Neuronal stem cell (in vitro differentiated cells): ENCODE measurements around the gene GNAQ.

Experiments
- DNase-seq: peaks from one replicate; pipeline ENCODE4 v3.0.0-alpha.2; 2013; ENCODE audit warnings: low spot score
- H2AFZ ChIP-seq: one replicate; pipeline ENCODE4 v1.6.1; 2013; ENCODE audit warnings: mild to moderate bottlenecking, low read length, inconsistent platforms
- H2AK5ac ChIP-seq: 2 replicates; pipeline ENCODE4 v1.6.1; 2013; ENCODE audit warnings: low read depth, mild to moderate bottlenecking, inconsistent platforms, low read length, moderate library complexity, mixed read lengths
- H2BK120ac ChIP-seq: 2 replicates; pipeline ENCODE4 v1.6.1; 2013; ENCODE audit warnings: low read depth, mild to moderate bottlenecking, inconsistent platforms, low read length, moderate library complexity, mixed read lengths
- H2BK12ac ChIP-seq: one replicate; pipeline ENCODE4 v1.6.1; 2013; ENCODE audit warnings: low read length, inconsistent platforms
- H2BK15ac ChIP-seq: 2 replicates; pipeline ENCODE4 v1.6.1; 2013; ENCODE audit warnings: mild to moderate bottlenecking, low read length, inconsistent platforms, mixed read lengths
- H2BK5ac ChIP-seq: one replicate; pipeline ENCODE4 v1.6.1; 2013; ENCODE audit warnings: inconsistent platforms, mild to moderate bottlenecking, low read length, moderate library complexity
- H3K14ac ChIP-seq: one replicate; pipeline ENCODE4 v1.6.1; 2013; ENCODE audit warnings: low read length, inconsistent platforms
- H3K18ac ChIP-seq: 2 replicates; pipeline ENCODE4 v1.6.1; 2013; ENCODE audit warnings: low read length, inconsistent platforms
- H3K23ac ChIP-seq: 2 replicates; pipeline ENCODE4 v1.6.1; 2013; ENCODE audit warnings: low read depth, mild to moderate bottlenecking, mixed read lengths, low read length, inconsistent platforms; ENCODE audit not compliant: poor library complexity
- H3K27ac ChIP-seq: replicated peaks from 3 replicates; pipeline ENCODE4 v1.5.1; 2013; ENCODE audit warnings: low read length, inconsistent platforms
- H3K27me3 ChIP-seq, 3 experiments: 2 replicates each; pipeline ENCODE4 v1.6.1; 2013; ENCODE audit warnings: low read length in 3 of 3, mild to moderate bottlenecking in 2 of 3, inconsistent platforms in 1 of 3, low read depth in 1 of 3, mixed read lengths in 1 of 3, moderate library complexity in 1 of 3; ENCODE audit not compliant: control insufficient read depth in 3 of 3, insufficient read depth in 3 of 3
- H3K36me3 ChIP-seq, 2 donors: replicated peaks in 1 of 2; 2 replicates each; pipeline ENCODE4 v1.6.1; 2013; ENCODE audit warnings: low read length in 2 of 2; ENCODE audit not compliant: control insufficient read depth in 2 of 2, insufficient read depth in 2 of 2
- H3K4ac ChIP-seq: 2 replicates; pipeline ENCODE4 v1.6.1; 2013; ENCODE audit warnings: inconsistent platforms, mild to moderate bottlenecking, low read length, moderate library complexity
- H3K4me1 ChIP-seq, 2 donors: 1 replicate in 1 of 2; 2 replicates in 1 of 2; pipeline ENCODE4 v1.6.1; 2013; ENCODE audit warnings: low read length in 2 of 2, low read depth in 1 of 2; ENCODE audit not compliant: control insufficient read depth in 2 of 2, insufficient read depth in 1 of 2
- H3K4me2 ChIP-seq: one replicate; pipeline ENCODE4 v1.6.1; 2013; ENCODE audit warnings: mild to moderate bottlenecking, low read length, inconsistent platforms; ENCODE audit not compliant: insufficient read depth, poor library complexity, severe bottlenecking
- H3K4me3 ChIP-seq, 2 donors: 2 replicates each; pipeline ENCODE4 v1.5.1; 2013; ENCODE audit warnings: low read length in 2 of 2, mild to moderate bottlenecking in 2 of 2, inconsistent platforms in 1 of 2, moderate library complexity in 1 of 2
- H3K79me1 ChIP-seq: one replicate; pipeline ENCODE4 v1.6.1; 2013; ENCODE audit warnings: low read depth, mild to moderate bottlenecking, inconsistent platforms, low read length, moderate library complexity
- H3K9ac ChIP-seq: one replicate; pipeline ENCODE4 v1.6.1; 2013; ENCODE audit warnings: mild to moderate bottlenecking, low read depth, low read length, inconsistent platforms; ENCODE audit not compliant: poor library complexity
- H3K9me3 ChIP-seq, 2 donors: replicated peaks in 1 of 2; 2 replicates each; pipeline versions ENCODE3 to v1.6.1; 2013; ENCODE audit warnings: low read length in 2 of 2, mild to moderate bottlenecking in 2 of 2, inconsistent platforms in 1 of 2, low read depth in 1 of 2, mixed read lengths in 1 of 2, moderate library complexity in 1 of 2; ENCODE audit not compliant: control insufficient read depth in 2 of 2, insufficient read depth in 1 of 2
- H4K8ac ChIP-seq: one replicate; pipeline ENCODE4 v1.6.1; 2013; ENCODE audit warnings: low read depth, mild to moderate bottlenecking, inconsistent platforms, low read length, moderate library complexity
- H4K91ac ChIP-seq: one replicate; pipeline ENCODE4 v1.6.1; 2013; ENCODE audit warnings: low read length, low read depth, mild to moderate bottlenecking, inconsistent platforms; ENCODE audit not compliant: poor library complexity
- WGBS, 2 donors: extraction: QIAGEN DNeasy Blood & Tissue Kit; methylation state at CpG; one replicate each; pipeline ENCODE4 v1.1.7; 2013; ENCODE audit warnings: missing lambda C conversion rate in 2 of 2, mixed read lengths in 1 of 2; ENCODE audit not compliant: insufficient read length in 2 of 2, insufficient replicate concordance in 1 of 2; ENCODE audit errors: extremely low coverage in 2 of 2; 5-methylcytosine and 5-hydroxymethylcytosine counted together

Gene GNAQ

DNA sequence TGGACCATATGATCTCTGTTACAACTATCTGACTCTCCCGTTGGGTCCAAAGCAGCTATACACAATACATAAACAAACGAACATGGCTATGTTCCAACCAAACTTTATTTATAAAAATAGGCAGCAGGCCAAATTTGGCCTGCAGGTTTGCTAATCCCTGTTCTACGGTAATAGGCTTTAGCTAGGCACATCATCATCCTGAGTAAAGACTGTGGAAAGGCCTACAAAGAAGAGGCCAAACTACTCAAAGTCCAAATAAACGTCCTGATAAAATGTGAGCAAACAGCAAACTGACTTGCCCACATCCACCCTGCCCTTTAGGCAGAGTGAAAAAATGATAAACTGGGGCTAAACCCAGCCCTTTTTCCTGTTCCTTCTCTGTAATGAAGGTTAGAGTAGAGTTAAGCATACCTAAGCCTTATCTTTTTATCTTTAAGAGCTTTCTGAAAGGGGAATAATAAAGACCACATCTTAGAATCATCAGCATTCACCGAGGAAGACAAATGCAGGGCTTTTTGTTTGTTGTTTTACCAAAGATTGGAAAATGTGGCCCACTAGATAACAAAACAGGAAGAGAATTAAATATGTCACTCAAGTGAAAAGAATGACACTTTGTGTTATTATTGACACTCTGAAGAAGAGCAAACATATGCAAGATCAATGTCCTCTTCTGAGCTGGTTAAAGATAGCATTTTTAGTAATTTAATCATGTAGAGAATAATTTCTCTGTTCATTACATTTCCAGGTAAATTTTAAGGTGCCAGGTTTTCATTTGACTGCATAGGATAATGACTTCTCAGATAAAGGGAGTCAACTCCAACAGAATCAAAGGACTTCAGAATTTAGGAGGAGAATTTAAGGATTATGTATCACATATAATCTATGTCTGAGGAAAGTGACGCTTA is 223.5 kb downstream of the GNAQ start:
- no CpG with 5 or more reads among the region's 6 CpGs for WGBS, 2 donors
- no peak overlapping the region for H3K18ac ChIP-seq
- DNase-seq, result no peak
- H2BK15ac ChIP-seq, result no peak overlapping the region
- no peak overlapping the region for H2BK120ac ChIP-seq
- no peak overlapping the region for H3K14ac ChIP-seq
- no peak overlapping the region for H3K23ac ChIP-seq
- no peaks in the 10 kb centered on the region for H3K27me3 ChIP-seq
- H3K4ac ChIP-seq, result no peak overlapping the region
- no peak overlapping the region for H4K8ac ChIP-seq
- no peak overlapping the region for H2AFZ ChIP-seq
- H2AK5ac ChIP-seq, result no peak overlapping the region
- no peak overlapping the region for H3K4me2 ChIP-seq
- H3K27ac ChIP-seq, result no peak overlapping the region
- no peaks in the 10 kb centered on the region for H3K79me1 ChIP-seq
- H4K91ac ChIP-seq, result no peak overlapping the region
- H3K36me3 ChIP-seq, result peaks cover 4 to 42% of the 10 kb centered on the region in 2 donors
- no peaks in the 10 kb centered on the region for H3K4me1 ChIP-seq
- no peak overlapping the region for H2BK5ac ChIP-seq
- no peak overlapping the region for H3K9ac ChIP-seq
- H3K9me3 ChIP-seq, result no peaks in the 10 kb centered on the region
- H2BK12ac ChIP-seq, result no peak overlapping the region
- H3K4me3 ChIP-seq, result no peak overlapping the region

DNA sequence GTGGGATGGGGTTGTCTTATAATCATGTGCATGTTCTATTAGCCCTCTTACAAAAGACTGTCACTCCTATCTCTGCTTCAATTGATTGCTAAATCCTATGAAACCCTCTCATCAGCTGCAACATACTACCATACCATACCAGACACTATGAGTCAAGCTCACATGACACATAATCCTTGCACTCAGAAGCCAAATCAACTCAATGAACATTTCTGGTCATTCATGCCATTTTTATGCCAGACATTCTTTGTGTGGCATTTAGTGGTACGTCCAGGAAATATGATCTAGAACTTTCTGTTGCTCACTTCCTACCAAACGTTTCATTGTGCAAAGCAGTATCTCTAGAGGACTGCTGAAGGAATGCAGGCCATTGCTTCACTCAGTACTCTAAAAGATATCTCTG is 224.3 kb downstream of the GNAQ start:
- H3K9me3 ChIP-seq, result no peaks in the 10 kb centered on the region
- H2BK15ac ChIP-seq, result no peak overlapping the region
- no peak overlapping the region for H3K4ac ChIP-seq
- H3K18ac ChIP-seq, result no peak overlapping the region
- H3K4me2 ChIP-seq, result no peak overlapping the region
- H3K4me3 ChIP-seq, result no peak overlapping the region
- no peak overlapping the region for H4K8ac ChIP-seq
- no peak for DNase-seq
- no peak overlapping the region for H2BK120ac ChIP-seq
- no peaks in the 10 kb centered on the region for H3K4me1 ChIP-seq
- H3K27ac ChIP-seq, result no peak overlapping the region
- H3K79me1 ChIP-seq, result no peaks in the 10 kb centered on the region
- no peak overlapping the region for H3K23ac ChIP-seq
- H2AK5ac ChIP-seq, result no peak overlapping the region
- no peak overlapping the region for H4K91ac ChIP-seq
- H3K9ac ChIP-seq, result no peak overlapping the region
- H2BK12ac ChIP-seq, result no peak overlapping the region
- no CpG with 5 or more reads among the region's 2 CpGs for WGBS, 2 donors
- no peak overlapping the region for H3K14ac ChIP-seq
- no peak overlapping the region for H2AFZ ChIP-seq
- no peak overlapping the region for H2BK5ac ChIP-seq
- no peaks in the 10 kb centered on the region for H3K27me3 ChIP-seq
- peaks cover 4 to 38% of the 10 kb centered on the region in 2 donors for H3K36me3 ChIP-seq

DNA sequence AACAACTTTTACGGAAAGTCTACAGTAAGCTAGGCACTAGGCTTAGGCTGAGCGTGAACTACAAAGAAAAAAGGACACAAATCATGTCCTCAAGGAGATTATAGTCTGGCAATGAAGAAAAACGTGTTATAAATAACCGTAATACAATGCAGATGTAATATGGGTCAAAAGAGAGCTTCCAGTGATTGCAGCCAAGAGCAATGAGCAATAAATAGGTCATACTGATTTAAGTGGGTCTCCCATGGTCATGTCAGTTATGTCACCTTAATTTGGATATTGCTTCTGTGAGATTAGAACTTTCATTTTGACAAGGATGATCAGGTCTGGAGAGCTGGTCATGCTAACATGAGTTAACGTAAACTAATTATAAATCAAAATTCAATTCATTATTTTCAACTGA is 224.9 kb downstream of the GNAQ start:
- Histone ChIP-seq H2BK12ac (no peak overlapping the region), H3K23ac (no peak overlapping the region), H3K14ac (no peak overlapping the region), H2BK15ac (no peak overlapping the region), H3K36me3 (peaks cover 4 to 33% of the 10 kb centered on the region in 2 donors), H2AFZ (no peak overlapping the region), H3K4ac (no peak overlapping the region), H3K27me3 (no peaks in the 10 kb centered on the region), H3K4me2 (no peak overlapping the region), H4K8ac (no peak overlapping the region), H3K4me3 (no peak overlapping the region), H3K18ac (no peak overlapping the region), H3K4me1 (no peaks in the 10 kb centered on the region), H2AK5ac (no peak overlapping the region), H3K9ac (no peak overlapping the region), H3K79me1 (no peaks in the 10 kb centered on the region), H4K91ac (no peak overlapping the region), H2BK5ac (no peak overlapping the region), H2BK120ac (no peak overlapping the region), H3K27ac (no peak overlapping the region), H3K9me3 (no peaks in the 10 kb centered on the region)
- no CpG with 5 or more reads among the region's 5 CpGs for WGBS, 2 donors
- no peak for DNase-seq

DNA sequence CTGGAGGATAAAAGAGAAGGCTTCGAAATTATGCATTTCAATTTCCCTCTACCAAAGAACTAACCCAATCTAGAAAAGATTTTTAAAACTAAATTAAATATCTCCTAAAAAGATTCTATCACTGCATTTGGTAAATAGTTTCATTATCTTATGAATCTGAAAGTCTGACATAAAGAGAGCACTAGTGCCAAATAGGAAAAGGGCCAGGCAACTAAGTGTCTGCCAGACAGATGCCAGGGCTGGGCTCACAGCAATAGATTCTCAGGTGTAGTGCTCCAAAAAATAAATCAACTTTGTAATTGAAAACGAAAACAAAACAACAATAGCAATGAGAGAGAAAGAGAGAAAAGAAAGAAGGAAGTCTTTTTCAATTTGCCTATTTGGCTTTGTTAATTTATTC is 225.8 kb downstream of the GNAQ start:
- Histone ChIP-seq H2BK15ac (no peak overlapping the region), H2BK5ac (no peak overlapping the region), H2BK12ac (no peak overlapping the region), H2AFZ (no peak overlapping the region), H2BK120ac (no peak overlapping the region), H3K4me3 (no peak overlapping the region), H3K14ac (no peak overlapping the region), H3K23ac (no peak overlapping the region), H3K79me1 (no peaks in the 10 kb centered on the region), H4K91ac (no peak overlapping the region), H3K9me3 (no peaks in the 10 kb centered on the region), H2AK5ac (no peak overlapping the region), H3K9ac (no peak overlapping the region), H3K4me2 (no peak overlapping the region), H3K36me3 (peaks cover 1 to 28% of the 10 kb centered on the region in 2 donors), H3K4me1 (no peaks in the 10 kb centered on the region), H3K4ac (no peak overlapping the region), H3K27ac (no peak overlapping the region), H3K18ac (no peak overlapping the region), H3K27me3 (no peaks in the 10 kb centered on the region), H4K8ac (no peak overlapping the region)
- no peak for DNase-seq
- no CpG with 5 or more reads among the region's 2 CpGs for WGBS, 2 donors
